DOHH2 (cell line): ENCODE results near the gene GPR142.

Experiments
- H3F3A ChIP-seq: fragments of 200-600 bp; sonication (generic), shearing (Covaris generic); 2 replicates; pipeline ENCODE4 v1.6.0; 2016; ENCODE audit warnings: antibody characterized with exemption, mild to moderate bottlenecking; ENCODE audit not compliant: control insufficient read depth, insufficient read depth
- H3K27ac ChIP-seq: fragments of 200-600 bp; sonication (generic); 2 replicates; pipeline ENCODE4 v1.5.1; 2014; ENCODE audit warnings: low read depth, mild to moderate bottlenecking, low read length, moderate library complexity
- H3K27me3 ChIP-seq: fragments of 200-600 bp; sonication (generic); 2 replicates; pipeline ENCODE4 v1.6.1; 2014; ENCODE audit warnings: mild to moderate bottlenecking, low read length, mixed read lengths; ENCODE audit not compliant: control insufficient read depth
- H3K36me3 ChIP-seq: fragments of 200-600 bp; sonication (generic); 2 replicates; pipeline ENCODE4 v1.6.1; 2014; ENCODE audit warnings: mild to moderate bottlenecking, low read length, moderate library complexity, mixed read lengths; ENCODE audit not compliant: control insufficient read depth
- H3K4me1 ChIP-seq: fragments of 200-600 bp; sonication (generic); 2 replicates; pipeline ENCODE4 v1.6.1; 2014; ENCODE audit warnings: mild to moderate bottlenecking, low read length, mixed read lengths; ENCODE audit not compliant: control insufficient read depth
- H3K4me2 ChIP-seq: fragments of 200-600 bp; sonication (generic); 2 replicates; pipeline ENCODE4 v1.6.0; 2014; ENCODE audit warnings: mild to moderate bottlenecking, low read length, moderate library complexity
- H3K4me3 ChIP-seq: fragments of 200-600 bp; sonication (generic); 2 replicates; pipeline ENCODE4 v1.5.1; 2014; ENCODE audit warnings: mild to moderate bottlenecking, low read length, mixed read lengths
- H3K79me2 ChIP-seq: fragments of 200-600 bp; sonication (generic); 2 replicates; pipeline ENCODE4 v1.6.1; 2014; ENCODE audit warnings: mild to moderate bottlenecking, low read length, mixed read lengths; ENCODE audit not compliant: control insufficient read depth
- H3K9me2 ChIP-seq: fragments of 200-600 bp; sonication (generic); replicated peaks from 2 replicates; pipeline ENCODE4 v1.6.1; 2014; ENCODE audit warnings: mild to moderate bottlenecking, low read length, mixed read lengths; ENCODE audit not compliant: control insufficient read depth
- H3K9me3 ChIP-seq: fragments of 200-600 bp; sonication (generic); 2 replicates; pipeline ENCODE4 v1.6.1; 2014; ENCODE audit warnings: antibody characterized with exemption, low read length, mixed read lengths; ENCODE audit not compliant: control insufficient read depth, insufficient read depth
- H4K20me1 ChIP-seq: fragments of 200-600 bp; sonication (generic); 2 replicates; pipeline ENCODE4 v1.6.0; 2014; ENCODE audit warnings: low read depth, mild to moderate bottlenecking, antibody characterized with exemption, low read length, moderate library complexity; ENCODE audit not compliant: control insufficient read depth, insufficient read depth
- EZH2phosphoT487 ChIP-seq: fragments of 200-600 bp; sonication (generic); IDR thresholded peaks from 2 replicates; pipeline ENCODE4 v1.6.1; 2017; ENCODE audit warnings: borderline replicate concordance, mild to moderate bottlenecking, antibody characterized with exemption, low read length, moderate library complexity, mixed read lengths
- TF ChIP-seq, protein P1 (sequence below): fragments of 200-600 bp; sonication (generic); IDR thresholded peaks from one replicate; pipeline ENCODE4 v1.5.1; 2014; ENCODE audit warnings: antibody characterized with exemption, mild to moderate bottlenecking, low read depth, low read length; ENCODE audit not compliant: poor library complexity, severe bottlenecking

The GPR142 gene

DNA sequence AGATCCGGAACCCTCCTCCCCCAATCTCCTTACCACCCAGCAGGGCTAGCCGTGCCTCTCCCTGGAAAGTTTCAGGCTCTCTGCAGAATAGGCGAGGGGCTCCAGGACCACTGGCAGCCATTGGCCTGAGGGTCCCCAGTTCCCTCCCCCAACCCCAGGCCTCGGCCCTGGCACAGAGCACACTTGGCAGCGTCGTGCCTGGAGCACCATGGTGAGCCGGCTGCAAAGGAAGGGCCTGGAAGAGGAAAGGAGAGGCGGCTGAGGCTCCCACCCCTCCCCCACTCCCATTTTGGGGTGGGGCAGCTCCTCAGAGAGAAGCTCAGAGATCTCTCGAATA is 5.3 kb upstream of the GPR142 start:
- Histone ChIP-seq H3K27me3 (no peaks in the 10 kb centered on the region), H3K27ac (no peak overlapping the region), H3K9me3 (no peaks in the 10 kb centered on the region), H3K36me3 (no peaks in the 10 kb centered on the region), H3K4me3 (no peak overlapping the region), H3K4me1 (no peaks in the 10 kb centered on the region), H3K9me2 (no peaks in the 10 kb centered on the region), H3K4me2 (no peak overlapping the region), H3K79me2 (no peaks in the 10 kb centered on the region), H3F3A (no peaks in the 10 kb centered on the region), H4K20me1 (no peaks in the 10 kb centered on the region)
- no peak for TF ChIP-seq EZH2phosphoT487
- TF ChIP-seq, protein P1, sequence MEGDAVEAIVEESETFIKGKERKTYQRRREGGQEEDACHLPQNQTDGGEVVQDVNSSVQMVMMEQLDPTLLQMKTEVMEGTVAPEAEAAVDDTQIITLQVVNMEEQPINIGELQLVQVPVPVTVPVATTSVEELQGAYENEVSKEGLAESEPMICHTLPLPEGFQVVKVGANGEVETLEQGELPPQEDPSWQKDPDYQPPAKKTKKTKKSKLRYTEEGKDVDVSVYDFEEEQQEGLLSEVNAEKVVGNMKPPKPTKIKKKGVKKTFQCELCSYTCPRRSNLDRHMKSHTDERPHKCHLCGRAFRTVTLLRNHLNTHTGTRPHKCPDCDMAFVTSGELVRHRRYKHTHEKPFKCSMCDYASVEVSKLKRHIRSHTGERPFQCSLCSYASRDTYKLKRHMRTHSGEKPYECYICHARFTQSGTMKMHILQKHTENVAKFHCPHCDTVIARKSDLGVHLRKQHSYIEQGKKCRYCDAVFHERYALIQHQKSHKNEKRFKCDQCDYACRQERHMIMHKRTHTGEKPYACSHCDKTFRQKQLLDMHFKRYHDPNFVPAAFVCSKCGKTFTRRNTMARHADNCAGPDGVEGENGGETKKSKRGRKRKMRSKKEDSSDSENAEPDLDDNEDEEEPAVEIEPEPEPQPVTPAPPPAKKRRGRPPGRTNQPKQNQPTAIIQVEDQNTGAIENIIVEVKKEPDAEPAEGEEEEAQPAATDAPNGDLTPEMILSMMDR, result no peak

DNA sequence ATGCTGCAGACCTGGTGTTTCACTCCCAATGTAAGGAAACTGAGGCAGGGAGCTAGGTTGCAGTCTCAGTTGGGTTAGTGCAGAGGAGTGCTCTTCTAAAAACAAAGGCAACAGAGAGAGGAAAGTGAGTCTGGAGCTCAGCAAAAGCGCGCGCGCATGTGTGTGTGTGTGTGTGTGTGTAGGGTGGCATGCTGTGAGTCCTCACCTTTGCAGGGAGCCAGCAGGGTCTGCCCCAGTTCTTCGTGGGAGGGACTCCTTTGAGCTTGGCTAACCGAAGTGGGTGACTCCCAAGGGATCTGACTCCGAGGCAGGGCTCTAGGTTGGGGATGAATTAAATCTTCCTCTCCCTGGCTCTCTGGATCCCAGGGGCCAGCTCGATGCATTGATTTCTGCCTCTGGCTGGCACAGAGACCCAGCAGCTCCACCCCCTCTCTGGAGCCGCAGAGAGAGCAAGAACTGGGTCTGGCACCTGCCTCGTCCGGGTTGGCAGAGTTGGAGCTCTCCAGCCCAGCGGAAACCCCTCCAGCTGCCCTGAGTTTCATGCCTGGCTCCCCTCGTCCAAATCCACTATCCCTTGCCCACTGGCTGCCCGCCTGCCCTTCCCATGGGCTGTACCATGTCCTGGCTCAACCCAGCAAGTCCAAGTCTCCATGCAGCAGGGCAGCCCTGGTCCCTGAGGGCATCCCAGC is 4.4 kb upstream of the GPR142 start:
- H4K20me1 ChIP-seq, result no peaks in the 10 kb centered on the region
- no peak overlapping the region for H3K4me3 ChIP-seq
- H3F3A ChIP-seq, result no peaks in the 10 kb centered on the region
- no peaks in the 10 kb centered on the region for H3K9me2 ChIP-seq
- H3K27me3 ChIP-seq, result no peaks in the 10 kb centered on the region
- no peak overlapping the region for H3K4me2 ChIP-seq
- TF ChIP-seq, protein P1, result no peak
- TF ChIP-seq EZH2phosphoT487, result no peak
- no peaks in the 10 kb centered on the region for H3K36me3 ChIP-seq
- H3K79me2 ChIP-seq, result no peaks in the 10 kb centered on the region
- H3K4me1 ChIP-seq, result no peaks in the 10 kb centered on the region
- no peaks in the 10 kb centered on the region for H3K9me3 ChIP-seq
- no peak overlapping the region for H3K27ac ChIP-seq

DNA sequence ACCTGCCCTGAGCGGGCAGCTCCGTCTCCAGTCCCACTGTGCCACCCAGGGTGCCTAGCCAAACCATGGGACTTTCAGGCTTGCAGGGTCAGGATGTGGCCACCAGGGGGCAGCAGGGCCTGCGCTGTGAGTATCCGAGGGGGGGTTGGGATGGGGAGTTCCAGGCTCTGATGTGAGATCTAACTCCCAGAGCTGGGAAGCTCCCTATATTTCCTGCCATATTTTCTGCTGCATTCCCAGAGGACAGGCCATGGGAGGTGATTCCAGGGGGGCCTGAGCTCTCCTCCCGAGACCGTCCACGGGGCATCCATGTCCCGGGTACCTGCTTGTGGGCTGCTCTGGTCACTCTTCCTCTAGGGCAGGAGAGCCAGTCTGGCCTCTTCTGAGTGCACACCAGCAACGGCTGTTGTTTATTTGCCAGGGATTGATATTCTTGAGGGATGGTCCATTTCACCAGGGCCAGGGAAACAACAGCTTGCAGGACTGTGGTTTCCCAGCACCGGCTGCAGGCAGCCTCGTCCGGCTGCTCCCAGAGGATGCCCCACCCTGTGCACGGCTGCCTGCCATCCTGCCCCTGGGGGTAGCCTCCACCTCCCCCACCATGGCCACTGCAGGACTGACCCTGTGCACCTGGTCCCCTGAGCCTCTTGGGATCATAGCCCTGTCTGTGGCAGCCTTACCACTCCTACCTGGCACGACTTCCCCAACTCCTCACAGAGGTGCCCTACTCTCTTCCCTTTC is 1.2 kb downstream of the GPR142 start:
- Histone ChIP-seq H3K4me3 (no peak overlapping the region), H3K4me1 (no peaks in the 10 kb centered on the region), H3K4me2 (no peak overlapping the region)

More for the DNA sequence above, 1.2 kb downstream of the GPR142 start:
- Histone ChIP-seq H3F3A (no peaks in the 10 kb centered on the region), H3K9me3 (no peaks in the 10 kb centered on the region), H4K20me1 (no peaks in the 10 kb centered on the region), H3K27me3 (no peaks in the 10 kb centered on the region), H3K79me2 (no peaks in the 10 kb centered on the region), H3K9me2 (no peaks in the 10 kb centered on the region), H3K36me3 (no peaks in the 10 kb centered on the region), H3K27ac (no peak overlapping the region)
- TF ChIP-seq, protein P1, result peak; percentile 95
- no peak for TF ChIP-seq EZH2phosphoT487
